ENCODE results near the gene CREB5. TPM values are rescaled to one million over a fixed set of nuclear protein-coding genes. Genes with fewer than 3 reads are reported as not detected.

Gene CREB5
- total and polyA plus RNA-seq, 4 experiments from 2014 or later = not detected

DNA sequence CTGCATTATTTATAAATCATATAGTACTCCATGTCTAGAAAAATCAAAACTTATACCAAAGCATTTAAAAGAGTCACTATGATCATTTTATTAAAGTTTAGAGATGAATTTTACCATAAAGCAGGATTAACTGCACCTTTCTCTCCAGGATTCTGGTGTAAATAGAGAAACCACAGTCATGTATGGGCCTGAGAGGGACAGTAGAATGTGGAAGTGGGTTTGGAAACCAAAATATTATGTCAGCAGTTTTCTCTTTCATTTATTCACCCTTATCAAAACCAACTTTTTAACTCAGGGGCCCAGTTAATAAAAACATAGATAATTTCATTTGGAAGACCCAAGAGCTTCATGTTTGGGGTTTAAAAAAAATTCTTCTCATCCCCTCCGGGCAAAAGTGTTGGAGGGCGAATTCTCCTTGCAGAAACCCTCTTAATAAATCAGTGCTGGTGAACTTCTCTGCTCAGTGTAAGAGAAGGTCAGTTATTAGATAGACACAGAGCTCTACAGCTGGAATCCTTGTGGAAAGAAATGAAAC lies 266.2 kb downstream of the CREB5 start:
- CTCF ChIA-PET (ENCODE audit: partially characterized antibody) = interaction anchor here (0.7 kb wide), 1 partner anchor 325 kb away, joined by 3 read pairs; no protein-coding TSS in a partner anchor
- DNase-seq = no peak
- POLR2A ChIA-PET (ENCODE audit: partially characterized antibody) = no interaction called here
- H3K4me3 ChIP-seq (ENCODE audit: low read length in 2 of 2) = no peak overlapping the region
- Mint-ChIP-seq H3K36me3 (no peaks in the 10 kb centered on the region), H3K27me3 (peaks cover 1 to 6% of the 10 kb centered on the region in 2 donors), H3K27ac (no peak overlapping the region), H3K4me3 (no peak overlapping the region), H3K9me3 (peaks cover 0 to 1% (median 0%) of the 10 kb centered on the region in 8 donors), H3K4me1 (no peaks in the 10 kb centered on the region)
- H3K27me3 ChIP-seq (ENCODE audit: insufficient read depth, low read length) = no peaks in the 10 kb centered on the region
- H3K36me3 ChIP-seq (ENCODE audit: insufficient read depth, low read length) = no peaks in the 10 kb centered on the region
- H3K4me1 ChIP-seq (ENCODE audit: insufficient read depth, low read length) = no peaks in the 10 kb centered on the region
- intact Hi-C loops (cut with micrococcal nuclease) = no loop called here
- no peak overlapping the region for H3K27ac ChIP-seq (ENCODE audit: low read depth, low read length)
- no peaks in the 10 kb centered on the region for H3K9me3 ChIP-seq (ENCODE audit: control insufficient read depth in 1 of 2, low read length in 2 of 2)

DNA sequence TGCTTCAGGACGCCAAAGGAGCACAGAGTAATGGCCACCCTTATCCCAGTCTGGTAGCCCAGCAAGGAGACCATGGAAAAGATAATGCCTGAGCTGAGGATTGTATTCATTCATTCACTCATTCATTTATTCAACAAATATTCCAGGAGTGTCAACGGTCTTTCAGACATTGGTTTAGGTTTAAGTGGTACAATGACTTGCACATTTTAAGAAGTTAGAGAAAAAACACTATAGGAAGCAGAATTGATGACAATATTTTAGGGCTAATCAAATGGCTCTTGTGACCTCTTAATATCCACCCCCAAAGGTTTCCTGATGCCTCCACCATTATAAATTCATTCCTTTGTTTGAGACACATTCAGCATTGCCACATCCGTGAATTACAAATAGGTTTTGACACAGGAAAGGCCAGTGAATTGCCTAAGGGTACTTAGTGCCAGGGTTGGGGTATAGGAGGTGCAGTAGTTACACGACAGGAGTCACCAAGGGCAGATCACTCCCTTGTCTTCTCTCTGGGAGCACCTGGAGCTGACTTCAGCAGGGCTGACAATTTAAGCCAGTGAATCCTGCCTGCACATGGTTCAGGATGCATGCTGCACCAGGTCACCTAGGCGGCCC lies 269.5 kb downstream of the CREB5 start:
- Mint-ChIP-seq H3K36me3 (no peaks in the 10 kb centered on the region), H3K9me3 (no peaks in the 10 kb centered on the region), H3K27me3 (peaks cover 2 to 8% of the 10 kb centered on the region in 2 donors), H3K4me1 (no peaks in the 10 kb centered on the region), H3K27ac (no peak overlapping the region), H3K4me3 (no peak overlapping the region)
- intact Hi-C loops (cut with micrococcal nuclease) = no loop called here
- Histone ChIP-seq H3K9me3 (ENCODE audit: control insufficient read depth in 1 of 2, low read length in 2 of 2) (no peaks in the 10 kb centered on the region), H3K27ac (ENCODE audit: low read depth, low read length) (no peak overlapping the region), H3K36me3 (ENCODE audit: insufficient read depth, low read length) (no peaks in the 10 kb centered on the region), H3K4me3 (ENCODE audit: low read length in 2 of 2) (no peak overlapping the region), H3K4me1 (ENCODE audit: insufficient read depth, low read length) (no peaks in the 10 kb centered on the region), H3K27me3 (ENCODE audit: insufficient read depth, low read length) (no peaks in the 10 kb centered on the region)
- CTCF ChIA-PET (ENCODE audit: partially characterized antibody) = no interaction called here
- no peak for DNase-seq
- POLR2A ChIA-PET (ENCODE audit: partially characterized antibody) = no interaction called here

DNA sequence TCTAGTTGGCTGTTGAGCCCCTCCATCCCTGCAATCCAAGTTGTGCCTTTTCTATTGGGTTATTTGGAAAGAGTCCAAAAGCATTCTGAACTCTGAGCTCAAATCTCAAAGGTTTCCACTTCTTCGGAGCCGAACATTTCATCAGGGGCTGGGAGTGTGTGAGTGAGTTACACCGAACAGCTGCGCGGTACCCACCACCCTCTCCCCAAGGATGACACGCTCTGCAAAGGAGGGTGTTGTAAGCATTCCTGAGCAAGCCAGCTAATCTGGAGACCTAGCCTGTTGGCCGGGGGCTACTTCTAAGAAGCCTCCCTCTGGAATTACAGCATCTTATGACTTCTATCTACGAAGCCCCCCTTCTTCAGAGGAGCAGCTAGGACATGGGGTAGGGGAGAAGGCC lies 270.5 kb downstream of the CREB5 start:
- Histone ChIP-seq H3K36me3 (ENCODE audit: insufficient read depth, low read length) (no peaks in the 10 kb centered on the region), H3K27ac (ENCODE audit: low read depth, low read length) (no peak overlapping the region), H3K27me3 (ENCODE audit: insufficient read depth, low read length) (no peaks in the 10 kb centered on the region), H3K9me3 (ENCODE audit: control insufficient read depth in 1 of 2, low read length in 2 of 2) (no peaks in the 10 kb centered on the region), H3K4me3 (ENCODE audit: low read length in 2 of 2) (no peak overlapping the region), H3K4me1 (ENCODE audit: insufficient read depth, low read length) (no peaks in the 10 kb centered on the region)
- Mint-ChIP-seq H3K27me3 (peaks cover 2 to 8% of the 10 kb centered on the region in 2 donors), H3K9me3 (no peaks in the 10 kb centered on the region), H3K4me3 (no peak overlapping the region), H3K36me3 (no peaks in the 10 kb centered on the region), H3K4me1 (no peaks in the 10 kb centered on the region), H3K27ac (no peak overlapping the region)
- ChIA-PET POLR2A (ENCODE audit: partially characterized antibody) (no interaction called here), CTCF (ENCODE audit: partially characterized antibody) (no interaction called here)
- DNase-seq = no peak
- intact Hi-C loops (cut with micrococcal nuclease) = no loop called here

DNA sequence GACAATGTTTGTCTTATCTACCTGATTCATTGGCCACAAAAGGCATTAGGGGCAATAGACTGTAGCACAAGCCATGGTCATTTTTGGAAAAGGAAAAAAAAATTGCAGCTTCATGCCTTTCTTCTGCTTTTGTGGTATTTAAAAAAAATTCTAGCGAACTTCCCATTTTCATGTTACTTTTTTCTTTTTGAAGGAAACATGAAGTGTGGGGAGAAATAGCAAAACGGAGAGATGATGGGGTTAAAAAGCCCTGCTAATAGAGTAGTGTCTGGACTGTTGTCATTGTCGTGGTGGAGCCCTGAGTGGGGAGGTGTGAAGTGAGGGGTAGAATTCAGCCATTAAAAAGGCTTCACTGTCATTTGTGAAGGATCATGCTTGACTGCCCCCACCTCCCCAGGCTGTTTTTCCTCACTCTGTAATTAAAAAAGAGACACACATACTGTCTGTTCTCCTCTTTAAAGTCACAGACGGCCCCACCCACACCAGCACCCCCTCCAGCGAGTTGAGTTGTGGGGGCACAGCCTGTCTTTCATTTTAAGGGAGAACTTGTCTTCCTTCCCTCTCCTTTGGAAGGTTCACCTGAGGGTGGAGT lies 272.4 kb downstream of the CREB5 start:
- ChIA-PET POLR2A (ENCODE audit: partially characterized antibody) (no interaction called here), CTCF (ENCODE audit: partially characterized antibody) (no interaction called here)
- no peak for DNase-seq
- H3K4me1 Mint-ChIP-seq = no peaks in the 10 kb centered on the region
- Histone ChIP-seq H3K27ac (ENCODE audit: low read depth, low read length) (no peak overlapping the region), H3K4me3 (ENCODE audit: low read length in 2 of 2) (no peak overlapping the region), H3K4me1 (ENCODE audit: insufficient read depth, low read length) (no peaks in the 10 kb centered on the region), H3K9me3 (ENCODE audit: control insufficient read depth in 1 of 2, low read length in 2 of 2) (no peaks in the 10 kb centered on the region), H3K27me3 (ENCODE audit: insufficient read depth, low read length) (no peaks in the 10 kb centered on the region), H3K36me3 (ENCODE audit: insufficient read depth, low read length) (no peaks in the 10 kb centered on the region)
- H3K9me3 Mint-ChIP-seq = no peaks in the 10 kb centered on the region
- H3K36me3 Mint-ChIP-seq = no peaks in the 10 kb centered on the region
- intact Hi-C loops (cut with micrococcal nuclease) = no loop called here
- peaks cover 2 to 8% of the 10 kb centered on the region in 2 donors for H3K27me3 Mint-ChIP-seq
- no peak overlapping the region for H3K27ac Mint-ChIP-seq
- H3K4me3 Mint-ChIP-seq = no peak overlapping the region

DNA sequence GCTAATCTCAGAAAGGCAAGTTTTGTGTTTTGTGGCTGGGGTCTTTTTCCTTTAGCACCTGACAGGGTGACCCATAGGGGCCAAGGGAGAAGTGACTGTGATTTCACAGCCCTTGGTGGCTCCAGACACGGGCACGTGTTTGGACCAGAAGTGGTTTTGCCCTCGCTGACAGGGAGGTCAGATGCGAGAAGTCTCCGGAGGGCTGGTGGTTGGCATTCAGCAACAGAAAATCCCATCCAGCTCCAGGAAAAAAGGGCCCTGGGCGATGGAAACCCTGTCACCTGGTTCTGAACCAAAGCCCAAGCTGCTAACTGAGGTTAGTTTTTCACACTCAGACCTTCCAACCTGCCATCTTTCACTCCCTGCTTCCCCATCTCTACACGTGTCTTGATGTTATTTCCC lies 272.9 kb downstream of the CREB5 start:
- no peak for DNase-seq
- H3K9me3 Mint-ChIP-seq = no peaks in the 10 kb centered on the region

DNA sequence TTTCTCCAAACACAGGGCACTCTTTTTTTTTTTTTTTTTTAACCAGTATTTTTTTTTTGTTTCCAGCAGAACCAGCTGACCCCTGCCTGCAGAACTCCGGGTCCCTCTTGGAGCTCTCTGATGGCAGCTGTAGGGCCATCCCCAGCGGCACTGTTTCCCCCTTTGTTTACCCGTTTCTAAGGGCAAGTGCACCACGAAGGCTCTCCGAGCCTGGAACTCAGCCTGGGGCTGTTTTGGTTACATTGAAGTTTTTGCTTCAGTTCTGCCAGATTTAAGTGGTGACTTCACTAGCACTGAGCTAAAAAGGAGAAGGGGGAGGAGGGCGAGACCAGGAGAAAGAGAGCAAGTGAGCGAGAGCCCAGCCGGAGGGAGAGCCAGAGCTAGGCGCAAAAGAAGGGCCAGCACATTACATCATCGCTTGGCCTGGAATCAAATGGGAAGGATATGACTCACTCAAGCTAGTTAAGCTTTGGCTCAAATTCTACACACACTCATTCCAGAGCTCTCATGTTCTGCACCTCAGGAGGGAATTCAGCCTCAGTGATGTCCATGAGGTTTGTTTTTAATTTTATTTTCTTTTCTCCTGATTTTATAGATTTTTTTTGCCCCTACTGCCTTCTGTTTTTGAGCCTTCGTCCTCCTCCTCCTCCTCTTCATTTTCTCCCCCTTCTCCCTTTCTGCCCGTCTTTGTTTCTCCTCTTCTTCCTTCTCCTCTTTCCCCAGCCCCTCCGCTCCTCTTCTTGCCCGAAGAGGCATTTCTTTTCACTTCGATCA lies 273.5 kb downstream of the CREB5 start:
- POLR2A ChIA-PET (ENCODE audit: partially characterized antibody) = no interaction called here
- no peak overlapping the region for H3K27ac ChIP-seq (ENCODE audit: low read depth, low read length)
- H3K27ac Mint-ChIP-seq = no peak overlapping the region
- H3K27me3 Mint-ChIP-seq = peaks cover 2 to 8% of the 10 kb centered on the region in 2 donors
- no peak for DNase-seq
- CTCF ChIA-PET (ENCODE audit: partially characterized antibody) = interaction anchor here (0.7 kb wide), 1 partner anchor 34 kb away, joined by 3 read pairs; no protein-coding TSS in a partner anchor
- H3K36me3 ChIP-seq (ENCODE audit: insufficient read depth, low read length) = no peaks in the 10 kb centered on the region
- H3K4me1 Mint-ChIP-seq = no peaks in the 10 kb centered on the region
- no peak overlapping the region for H3K4me3 ChIP-seq (ENCODE audit: low read length in 2 of 2)
- intact Hi-C loops (cut with micrococcal nuclease) = no loop called here
- no peaks in the 10 kb centered on the region for H3K36me3 Mint-ChIP-seq
- no peaks in the 10 kb centered on the region for H3K27me3 ChIP-seq (ENCODE audit: insufficient read depth, low read length)
- H3K9me3 Mint-ChIP-seq = no peaks in the 10 kb centered on the region
- H3K9me3 ChIP-seq (ENCODE audit: control insufficient read depth in 1 of 2, low read length in 2 of 2) = no peaks in the 10 kb centered on the region
- H3K4me1 ChIP-seq (ENCODE audit: insufficient read depth, low read length) = no peaks in the 10 kb centered on the region
- no peak overlapping the region for H3K4me3 Mint-ChIP-seq

More for the DNA sequence above, 272.9 kb downstream of the CREB5 start:
- Mint-ChIP-seq H3K27ac (no peak overlapping the region), H3K36me3 (no peaks in the 10 kb centered on the region), H3K27me3 (peaks cover 2 to 8% of the 10 kb centered on the region in 2 donors), H3K4me1 (no peaks in the 10 kb centered on the region), H3K4me3 (no peak overlapping the region)
- no peaks in the 10 kb centered on the region for H3K27me3 ChIP-seq (ENCODE audit: insufficient read depth, low read length)
- intact Hi-C loops (cut with micrococcal nuclease) = no loop called here
- H3K4me3 ChIP-seq (ENCODE audit: low read length in 2 of 2) = no peak overlapping the region
- ChIA-PET POLR2A (ENCODE audit: partially characterized antibody) (no interaction called here), CTCF (ENCODE audit: partially characterized antibody) (no interaction called here)
- no peak overlapping the region for H3K27ac ChIP-seq (ENCODE audit: low read depth, low read length)
- no peaks in the 10 kb centered on the region for H3K36me3 ChIP-seq (ENCODE audit: insufficient read depth, low read length)
- H3K9me3 ChIP-seq (ENCODE audit: control insufficient read depth in 1 of 2, low read length in 2 of 2) = no peaks in the 10 kb centered on the region
- no peaks in the 10 kb centered on the region for H3K4me1 ChIP-seq (ENCODE audit: insufficient read depth, low read length)

DNA sequence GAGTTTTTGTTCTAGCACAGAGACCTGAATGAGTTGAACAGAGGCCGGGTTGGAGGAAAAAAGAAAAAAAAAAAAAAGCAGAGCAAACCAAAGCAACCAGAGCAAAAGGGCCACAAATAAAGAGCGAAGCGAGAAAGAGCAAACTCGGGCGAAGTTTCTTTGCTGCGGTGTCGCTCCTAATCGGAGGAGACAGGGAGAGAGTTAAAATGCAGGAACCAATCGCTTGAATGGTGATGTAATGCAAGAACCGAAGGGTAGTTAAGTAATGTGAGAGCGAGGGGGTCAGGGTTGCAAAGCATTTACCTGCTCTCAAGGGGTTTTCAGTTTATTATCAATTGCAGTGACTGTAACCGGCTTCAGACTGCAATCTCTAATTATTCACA lies 274.1 kb downstream of the CREB5 start:
- Mint-ChIP-seq H3K27ac (no peak overlapping the region), H3K27me3 (peaks cover 2 to 8% of the 10 kb centered on the region in 2 donors), H3K9me3 (no peaks in the 10 kb centered on the region), H3K36me3 (no peaks in the 10 kb centered on the region), H3K4me1 (no peaks in the 10 kb centered on the region), H3K4me3 (no peak overlapping the region)
- H3K27ac ChIP-seq (ENCODE audit: low read depth, low read length) = no peak overlapping the region
- no peak for DNase-seq
- intact Hi-C loops (cut with micrococcal nuclease) = no loop called here
- no peaks in the 10 kb centered on the region for H3K27me3 ChIP-seq (ENCODE audit: insufficient read depth, low read length)
- POLR2A ChIA-PET (ENCODE audit: partially characterized antibody) = no interaction called here
- H3K4me3 ChIP-seq (ENCODE audit: low read length in 2 of 2) = no peak overlapping the region
- no peaks in the 10 kb centered on the region for H3K4me1 ChIP-seq (ENCODE audit: insufficient read depth, low read length)
- CTCF ChIA-PET (ENCODE audit: partially characterized antibody) = interaction anchor here (0.7 kb wide), 1 partner anchor 34 kb away, joined by 3 read pairs; no protein-coding TSS in a partner anchor
- H3K9me3 ChIP-seq (ENCODE audit: control insufficient read depth in 1 of 2, low read length in 2 of 2) = no peaks in the 10 kb centered on the region
- no peaks in the 10 kb centered on the region for H3K36me3 ChIP-seq (ENCODE audit: insufficient read depth, low read length)

Data from CD4-positive, alpha-beta memory T cell (primary cell).